Vagina (tissue), 2 donors: Measurements from ENCODE around the gene IL2RG.

Experiments used
- POLR2AphosphoS5 ChIP-seq, 2 donors: sonication (generic); formaldehyde crosslinking; IDR thresholded peaks; one replicate each; pipeline ENCODE4 v1.9.0; 2017; ENCODE audit warnings: antibody characterized with exemption in 2 of 2, mild to moderate bottlenecking in 2 of 2, low read depth in 1 of 2; ENCODE audit not compliant: insufficient read depth in 1 of 2
- TF ChIP-seq, protein P1 (sequence below), 3 experiments: fragments of 450-650 bp in 2 of 3; fragments of 200-600 bp in 1 of 3; sonication (generic) in 1 of 3; IDR thresholded peaks; one replicate each; pipeline ENCODE4 v1.5.1; 2017 to 2019; ENCODE audit warnings: antibody characterized with exemption in 3 of 3, mild to moderate bottlenecking in 2 of 3, moderate library complexity in 2 of 3

DNA sequence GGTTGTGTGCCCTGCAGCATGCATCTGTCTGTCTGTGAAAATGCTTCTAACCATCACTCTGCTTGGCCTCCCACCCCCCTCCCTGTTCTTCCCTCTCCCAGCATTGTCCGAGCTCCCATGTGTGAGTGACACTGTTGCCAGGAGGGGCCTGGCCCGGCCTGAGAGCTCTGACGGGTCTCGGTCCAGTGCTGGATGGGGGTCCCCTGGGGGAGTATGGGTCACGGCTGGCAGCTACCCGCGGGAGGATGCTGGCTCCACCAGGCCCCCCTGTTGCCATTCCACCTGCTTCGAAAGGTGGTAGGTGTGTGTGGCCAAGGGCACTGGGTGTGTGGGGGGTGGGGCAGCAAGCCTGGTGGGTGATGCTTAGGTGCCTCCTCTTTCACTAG lies 36.9 kb upstream of the IL2RG start:
- TF ChIP-seq, protein P1, sequence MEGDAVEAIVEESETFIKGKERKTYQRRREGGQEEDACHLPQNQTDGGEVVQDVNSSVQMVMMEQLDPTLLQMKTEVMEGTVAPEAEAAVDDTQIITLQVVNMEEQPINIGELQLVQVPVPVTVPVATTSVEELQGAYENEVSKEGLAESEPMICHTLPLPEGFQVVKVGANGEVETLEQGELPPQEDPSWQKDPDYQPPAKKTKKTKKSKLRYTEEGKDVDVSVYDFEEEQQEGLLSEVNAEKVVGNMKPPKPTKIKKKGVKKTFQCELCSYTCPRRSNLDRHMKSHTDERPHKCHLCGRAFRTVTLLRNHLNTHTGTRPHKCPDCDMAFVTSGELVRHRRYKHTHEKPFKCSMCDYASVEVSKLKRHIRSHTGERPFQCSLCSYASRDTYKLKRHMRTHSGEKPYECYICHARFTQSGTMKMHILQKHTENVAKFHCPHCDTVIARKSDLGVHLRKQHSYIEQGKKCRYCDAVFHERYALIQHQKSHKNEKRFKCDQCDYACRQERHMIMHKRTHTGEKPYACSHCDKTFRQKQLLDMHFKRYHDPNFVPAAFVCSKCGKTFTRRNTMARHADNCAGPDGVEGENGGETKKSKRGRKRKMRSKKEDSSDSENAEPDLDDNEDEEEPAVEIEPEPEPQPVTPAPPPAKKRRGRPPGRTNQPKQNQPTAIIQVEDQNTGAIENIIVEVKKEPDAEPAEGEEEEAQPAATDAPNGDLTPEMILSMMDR (IDR thresholded peaks at IDR 0.05): no peak
- no peak for TF ChIP-seq POLR2AphosphoS5 (IDR thresholded peaks at IDR 0.05; ENCODE audit: insufficient read depth in 1 of 2, low read depth in 1 of 2)
